ENCODE results near the gene LRP1B.

DNA sequence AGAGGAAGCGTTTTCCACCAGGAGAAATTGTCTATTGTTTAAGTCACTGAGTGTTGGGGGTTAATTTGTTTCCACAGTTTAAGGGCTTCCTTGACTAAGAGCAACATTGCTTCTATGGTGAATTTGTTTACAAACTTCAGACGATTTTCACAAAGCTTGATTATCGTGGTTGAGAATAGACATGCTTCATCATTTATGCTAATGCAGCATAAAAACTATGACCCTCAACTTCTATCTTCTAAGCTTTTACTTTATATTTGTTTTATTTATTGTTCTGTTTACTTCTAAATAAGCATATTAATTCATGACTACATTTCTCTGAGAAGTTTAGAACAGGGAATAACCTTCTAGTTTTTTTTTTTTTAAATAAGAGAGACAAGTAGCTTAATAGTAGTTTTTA lies 483.5 kb downstream of the LRP1B start:
- TF ChIP-seq ZNF8 (CRISPR knock-in tag; IDR thresholded peaks at IDR 0.05) (no peak), SNAI2 (CRISPR knock-in tag; IDR thresholded peaks at IDR 0.05) (no peak), ZFP30 (CRISPR knock-in tag; IDR thresholded peaks at IDR 0.05) (no peak), TOX (CRISPR knock-in tag; IDR thresholded peaks at IDR 0.05; ENCODE audit: borderline replicate concordance) (no peak), ESRRG (CRISPR knock-in tag; IDR thresholded peaks at IDR 0.05) (no peak)
- TF ChIP-seq, protein P1, sequence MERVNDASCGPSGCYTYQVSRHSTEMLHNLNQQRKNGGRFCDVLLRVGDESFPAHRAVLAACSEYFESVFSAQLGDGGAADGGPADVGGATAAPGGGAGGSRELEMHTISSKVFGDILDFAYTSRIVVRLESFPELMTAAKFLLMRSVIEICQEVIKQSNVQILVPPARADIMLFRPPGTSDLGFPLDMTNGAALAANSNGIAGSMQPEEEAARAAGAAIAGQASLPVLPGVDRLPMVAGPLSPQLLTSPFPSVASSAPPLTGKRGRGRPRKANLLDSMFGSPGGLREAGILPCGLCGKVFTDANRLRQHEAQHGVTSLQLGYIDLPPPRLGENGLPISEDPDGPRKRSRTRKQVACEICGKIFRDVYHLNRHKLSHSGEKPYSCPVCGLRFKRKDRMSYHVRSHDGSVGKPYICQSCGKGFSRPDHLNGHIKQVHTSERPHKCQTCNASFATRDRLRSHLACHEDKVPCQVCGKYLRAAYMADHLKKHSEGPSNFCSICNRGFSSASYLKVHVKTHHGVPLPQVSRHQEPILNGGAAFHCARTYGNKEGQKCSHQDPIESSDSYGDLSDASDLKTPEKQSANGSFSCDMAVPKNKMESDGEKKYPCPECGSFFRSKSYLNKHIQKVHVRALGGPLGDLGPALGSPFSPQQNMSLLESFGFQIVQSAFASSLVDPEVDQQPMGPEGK (CRISPR knock-in tag; IDR thresholded peaks at IDR 0.05; ENCODE audit: borderline replicate concordance) = no peak

All from SK-N-SH treated with all-trans-retinoic acid at 6 μM for 48 hours (cell line).